Stimulated activated CD4-positive, alpha-beta T cell treated with anti-CD3 and anti-CD28 coated beads, Interleukin-4, amount 100 ng/mL, for 48 hours (primary cell): ENCODE results near the gene RNF212.

Experiments used
- DNase-seq, 2 donors: peaks; one replicate each; pipeline ENCODE4 v3.0.0-alpha.2; 2020; ENCODE audit warnings: low read depth in 2 of 2

RNF212 gene

DNA sequence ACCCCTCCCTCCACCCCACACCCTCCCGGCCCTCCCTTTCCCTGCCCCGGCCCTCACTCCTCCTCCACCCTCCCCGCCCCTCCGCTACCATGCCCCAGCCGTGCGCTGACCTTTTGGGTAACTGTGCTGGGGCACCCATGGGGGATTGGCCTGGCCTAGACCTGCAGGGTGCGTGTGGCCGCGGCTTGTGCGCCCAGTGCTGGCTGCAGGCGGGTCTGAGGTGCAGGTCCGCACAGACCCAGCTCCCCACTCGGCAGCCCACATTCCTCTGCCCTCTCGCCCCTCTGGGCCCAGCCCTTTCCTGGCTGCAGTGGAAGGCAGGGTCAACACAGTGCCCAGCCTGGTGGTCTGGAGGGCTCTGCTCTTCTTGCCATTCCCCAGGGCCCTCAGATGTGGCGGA lies 77.3 kb downstream of the RNF212 start:
- DNase-seq: no peak

DNA sequence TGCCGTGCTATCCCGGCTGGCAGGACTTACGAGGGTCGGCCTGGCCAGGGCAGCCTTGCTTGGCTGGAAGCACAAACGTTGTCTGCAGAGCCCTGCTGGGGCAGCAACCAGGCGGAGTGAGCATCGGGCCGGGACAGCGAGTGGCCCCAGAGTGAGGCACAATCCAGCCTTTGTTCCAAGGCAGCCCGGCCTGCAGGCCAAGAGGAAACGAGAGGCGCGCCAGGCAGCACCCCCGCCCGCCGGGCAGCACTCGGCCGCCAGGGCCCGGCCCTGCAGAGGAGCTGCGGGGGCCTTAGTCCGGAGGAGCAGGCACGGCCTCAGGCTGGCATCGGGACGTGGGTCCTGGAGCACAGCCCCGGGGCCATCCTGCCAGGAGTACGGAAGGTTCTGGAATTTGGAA lies 77.9 kb downstream of the RNF212 start:
- DNase-seq: no peak

DNA sequence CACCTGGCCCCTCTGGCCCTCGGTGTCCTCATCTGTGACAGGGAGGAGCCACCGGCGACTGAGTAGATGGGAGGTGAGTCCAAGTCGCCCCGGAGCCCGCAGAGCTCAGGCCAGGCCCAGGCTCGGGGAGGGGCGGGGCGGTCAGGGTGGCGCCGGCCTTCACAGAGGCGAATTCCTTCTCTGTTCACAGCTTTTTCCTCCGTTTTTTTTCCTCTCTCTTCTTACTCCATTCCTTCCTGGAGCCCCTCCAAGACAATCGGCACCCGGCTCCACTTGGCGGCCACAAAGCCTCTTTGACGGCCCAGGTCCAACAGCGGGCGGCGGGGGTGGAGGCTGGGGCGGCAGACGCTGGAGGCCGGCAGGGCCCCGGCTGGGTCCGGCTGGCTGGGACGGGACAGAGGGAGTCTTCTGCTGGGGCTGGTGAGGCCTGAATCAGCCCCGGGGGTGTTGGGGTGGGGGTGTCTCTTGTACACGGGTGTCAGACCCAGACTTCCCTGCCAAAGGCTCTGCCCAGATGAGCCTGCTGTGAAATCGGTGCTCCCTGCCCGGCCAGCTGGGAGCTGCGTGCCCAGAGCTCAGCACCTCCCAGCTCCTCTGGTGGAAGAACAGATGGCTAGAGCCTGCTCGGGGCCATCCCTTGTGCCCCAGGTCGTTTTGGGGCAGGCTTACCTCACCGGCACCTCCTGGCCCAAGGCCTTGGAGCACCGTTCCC lies 79.4 kb downstream of the RNF212 start:
- no peak for DNase-seq

DNA sequence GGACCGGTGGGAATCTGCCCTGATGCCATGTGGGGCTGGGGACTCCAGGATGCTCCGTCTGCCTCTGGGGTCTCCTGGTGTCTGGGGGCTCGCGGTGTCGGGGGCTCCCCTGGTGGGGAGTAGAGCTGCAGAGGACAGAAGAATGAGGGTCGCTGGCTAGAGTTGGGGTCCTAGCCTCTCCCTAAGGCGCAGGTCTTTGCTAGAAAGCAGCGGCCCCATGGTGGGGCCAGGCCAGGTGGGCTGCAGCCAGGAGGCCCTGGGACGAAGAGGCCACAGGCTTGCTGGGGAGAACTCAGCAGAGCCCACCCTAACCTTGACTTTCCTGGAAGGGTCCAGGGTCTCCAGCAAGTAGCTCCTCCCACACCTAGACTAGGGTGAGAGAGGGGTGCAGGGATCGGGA lies 80.5 kb downstream of the RNF212 start:
- DNase-seq: no peak

DNA sequence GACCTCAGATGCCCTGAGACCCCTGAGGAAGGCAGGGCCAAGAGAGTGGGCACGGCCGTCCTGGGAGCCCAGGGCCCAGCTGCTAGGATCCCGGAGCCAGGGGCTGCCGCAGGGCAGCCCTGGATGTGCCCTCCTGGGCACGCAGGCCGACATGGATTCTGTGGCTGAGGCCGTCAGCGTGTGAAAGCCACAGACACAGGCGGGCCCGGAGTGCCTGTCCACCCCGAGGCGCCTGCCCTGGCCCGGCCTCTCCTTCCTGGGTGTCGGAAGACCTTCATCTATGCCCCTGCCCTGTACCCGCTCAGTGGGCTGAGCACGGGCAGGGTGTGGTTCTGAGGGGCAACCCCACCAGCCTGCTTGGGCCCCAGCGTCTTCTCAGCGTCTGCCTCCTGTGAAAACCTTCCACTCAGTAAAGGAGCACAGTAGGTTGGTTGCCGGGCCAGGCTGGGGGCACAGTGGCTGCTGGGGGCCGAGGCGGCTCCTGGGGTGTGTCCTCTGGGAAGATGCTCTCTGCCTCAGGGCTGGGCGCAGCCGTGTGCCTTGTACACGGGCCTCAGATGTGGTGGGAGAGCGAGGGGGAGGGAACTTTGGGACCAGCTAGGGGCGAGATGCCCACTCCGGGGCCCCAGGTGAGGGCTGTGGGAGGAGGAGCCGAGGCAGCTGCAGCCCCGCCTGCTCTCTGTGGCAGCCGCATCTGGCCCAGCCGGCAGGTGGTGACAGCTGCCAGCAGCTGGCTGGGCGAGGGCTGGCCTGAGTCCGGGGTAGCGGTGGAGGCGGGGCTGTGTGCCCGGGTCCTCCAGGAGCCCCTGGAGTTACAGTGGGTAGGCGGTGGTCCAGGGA lies 81.2 kb downstream of the RNF212 start:
- no peak for DNase-seq

DNA sequence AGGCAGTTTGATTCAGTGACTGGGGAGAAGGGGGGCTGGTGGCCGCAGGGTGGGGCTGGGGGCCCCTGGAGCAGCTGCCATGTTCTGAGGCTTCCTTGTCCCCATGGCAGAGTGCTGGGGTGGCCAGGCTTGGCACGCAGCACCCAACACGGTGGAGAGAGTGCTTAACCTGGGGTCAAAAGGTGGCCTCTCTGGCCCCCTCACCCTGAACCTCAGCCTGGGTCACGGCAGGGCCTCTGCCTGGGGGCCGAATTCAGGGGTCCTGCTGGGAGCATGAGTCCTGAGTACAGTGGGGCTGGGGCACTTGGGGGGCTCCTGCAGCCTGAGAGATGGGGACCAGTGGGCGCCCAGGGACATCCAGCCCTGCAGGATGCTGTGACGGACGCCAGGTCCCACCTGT lies 82.0 kb downstream of the RNF212 start:
- no peak for DNase-seq

DNA sequence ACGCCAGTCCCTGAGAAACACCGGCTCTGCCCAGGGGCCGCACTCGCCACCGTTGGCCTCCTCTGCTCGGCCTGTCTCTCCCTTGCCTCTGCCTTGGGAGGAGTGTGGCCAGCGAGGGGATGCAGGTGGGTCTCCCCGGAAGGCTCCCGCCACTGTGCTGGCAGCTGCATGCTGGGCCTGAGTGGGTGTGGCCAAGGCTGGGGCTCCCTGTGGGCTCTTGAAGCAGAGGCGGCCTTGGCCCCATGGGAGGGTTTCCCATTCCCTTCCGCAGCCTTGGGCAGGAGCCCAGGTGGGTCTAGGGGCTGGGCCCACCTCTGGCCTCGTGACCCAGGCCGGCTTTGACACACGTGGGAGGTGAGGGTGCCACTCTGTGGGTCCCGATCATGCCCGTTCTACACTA lies 82.8 kb downstream of the RNF212 start:
- no peak for DNase-seq

DNA sequence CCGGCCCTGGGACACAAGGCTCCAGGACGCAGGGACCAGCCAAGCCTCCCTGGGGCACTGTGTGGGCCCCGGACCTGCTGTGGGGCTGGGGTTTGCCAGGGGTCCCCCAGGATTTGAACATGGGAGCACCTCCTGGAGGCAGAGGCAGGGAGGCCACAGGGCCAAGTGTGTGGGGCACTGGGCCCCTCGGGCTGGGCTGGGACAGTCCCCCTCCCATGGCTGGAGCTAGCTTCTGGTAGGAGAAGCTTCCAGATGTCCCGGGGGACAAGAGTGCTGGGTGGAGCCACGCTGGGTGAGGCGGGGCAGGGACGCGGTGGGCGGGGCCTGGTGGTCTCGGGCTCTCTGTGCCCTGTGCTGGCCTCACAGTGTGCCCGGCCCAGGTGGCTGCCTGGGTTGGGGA lies 83.3 kb downstream of the RNF212 start:
- no peak for DNase-seq

DNA sequence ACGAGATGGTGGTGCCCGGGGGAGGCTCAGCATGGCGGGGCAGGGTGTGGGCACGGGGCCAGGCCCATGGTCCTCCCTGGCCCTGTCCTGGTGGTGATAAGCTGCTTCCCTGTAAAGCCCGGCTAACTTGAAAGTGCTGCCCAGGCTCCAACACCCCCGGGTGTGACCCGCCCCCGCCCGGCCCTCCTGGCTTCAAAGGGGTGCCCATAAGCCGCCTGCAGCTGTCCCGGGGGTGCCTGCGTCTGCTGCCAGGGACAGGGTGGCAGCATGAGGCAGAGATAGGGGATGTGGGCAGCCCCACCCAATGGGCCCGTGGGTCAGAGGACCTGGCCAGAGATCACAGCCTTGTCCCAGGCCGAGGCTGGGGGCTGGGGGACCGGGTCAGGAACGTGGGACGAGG lies 83.8 kb downstream of the RNF212 start:
- no peak for DNase-seq

DNA sequence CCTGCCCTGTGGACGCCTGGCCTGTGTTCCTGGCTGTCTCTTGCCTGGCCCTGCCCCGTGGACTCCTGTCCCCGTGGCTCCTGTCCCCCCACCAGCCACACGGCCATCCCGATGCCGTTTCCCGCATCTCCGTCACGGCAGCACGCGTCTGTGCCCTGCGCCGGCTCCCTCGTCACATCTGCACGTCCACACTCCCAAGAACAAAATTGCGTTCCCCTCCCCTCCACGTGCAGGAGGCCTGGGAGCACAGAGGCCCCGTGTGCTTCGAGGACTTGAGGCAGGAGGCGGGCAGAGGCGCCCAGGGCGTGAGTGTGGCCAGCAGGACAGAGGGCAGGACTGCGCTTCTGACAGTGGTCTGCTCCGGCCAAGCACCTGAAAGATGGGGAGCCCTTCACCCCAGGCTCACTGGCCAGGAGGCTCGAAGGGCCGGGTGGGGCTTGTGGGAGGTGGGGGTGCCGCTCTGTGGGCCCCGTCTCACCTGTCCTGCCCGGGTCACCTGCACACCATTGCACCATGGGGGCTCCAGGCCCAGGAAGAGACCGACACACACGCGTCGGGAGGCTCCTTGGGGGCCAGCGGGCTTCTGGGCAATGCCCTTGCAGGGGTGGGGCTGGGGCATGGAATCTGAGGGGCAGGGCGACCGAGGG lies 84.7 kb downstream of the RNF212 start:
- DNase-seq: no peak

DNA sequence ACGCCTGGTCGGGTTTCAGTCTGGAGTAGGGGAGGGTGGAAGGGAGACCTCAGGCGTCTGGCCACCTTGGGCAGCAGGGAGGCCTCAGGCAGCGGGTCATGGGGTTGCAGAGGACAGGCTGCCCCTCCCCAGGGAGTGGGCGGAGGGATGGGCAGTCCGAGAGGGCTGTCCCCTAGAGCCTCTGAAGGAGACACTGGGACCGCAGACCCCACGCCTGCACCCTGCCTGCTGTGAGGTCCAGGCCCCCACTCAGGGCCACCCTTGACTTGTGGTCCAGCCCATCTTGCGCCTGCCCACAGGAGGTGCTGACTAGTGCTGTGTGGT lies 85.5 kb downstream of the RNF212 start:
- DNase-seq: no peak

DNA sequence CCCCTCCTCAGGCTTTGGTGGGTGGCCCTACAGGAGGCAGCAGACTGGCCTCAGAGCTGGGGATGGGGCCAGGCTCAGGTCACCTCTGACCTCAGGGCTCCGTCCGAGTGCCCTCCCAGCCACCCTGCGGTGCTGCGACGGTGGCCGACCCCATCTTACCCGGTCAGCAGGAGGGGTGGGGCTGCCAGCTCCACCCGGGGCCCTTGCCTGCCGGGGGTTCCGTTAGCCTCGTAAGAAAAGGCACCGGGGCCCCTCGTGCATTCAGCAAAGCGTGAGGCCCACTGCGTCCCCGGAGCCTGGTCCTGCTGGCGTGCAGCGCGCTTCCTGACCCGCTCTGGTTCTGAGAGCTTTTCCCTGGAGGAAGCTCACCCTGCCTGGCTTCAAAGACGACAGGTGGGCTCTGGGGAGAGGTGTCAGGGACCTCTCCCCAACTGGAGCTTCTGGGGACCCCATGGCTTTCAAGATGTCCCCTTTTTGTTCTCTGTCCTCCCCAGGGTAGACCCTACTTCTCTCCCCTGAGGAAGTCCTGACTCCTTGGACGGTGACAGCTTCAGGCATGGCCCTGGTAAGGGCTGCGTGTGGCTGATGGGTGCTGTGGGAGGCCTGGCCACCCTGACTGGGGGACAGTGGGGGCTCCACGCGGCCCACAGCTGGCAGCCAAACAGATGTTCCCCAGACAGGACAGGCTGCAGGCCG lies 86.0 kb downstream of the RNF212 start:
- no peak for DNase-seq

DNA sequence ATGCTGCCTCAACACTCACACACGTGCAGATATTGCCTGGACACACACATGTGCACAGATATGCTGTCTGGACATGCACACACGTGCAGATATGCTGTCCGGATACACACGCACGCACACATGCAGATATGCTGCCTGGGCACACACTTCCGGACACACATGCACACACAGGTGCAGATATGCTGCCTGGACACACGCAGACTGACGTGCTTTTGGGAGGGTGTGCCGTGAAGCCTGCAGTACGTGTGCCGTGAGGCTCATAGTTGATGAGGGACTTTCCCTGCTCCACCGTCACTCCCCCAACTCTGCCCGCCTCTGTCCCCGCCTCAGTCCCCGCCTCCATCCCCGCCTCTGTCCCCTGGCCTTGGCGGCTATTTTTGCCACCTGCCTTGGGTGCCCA lies 87.2 kb downstream of the RNF212 start:
- DNase-seq: peak; percentile 47 to 52

DNA sequence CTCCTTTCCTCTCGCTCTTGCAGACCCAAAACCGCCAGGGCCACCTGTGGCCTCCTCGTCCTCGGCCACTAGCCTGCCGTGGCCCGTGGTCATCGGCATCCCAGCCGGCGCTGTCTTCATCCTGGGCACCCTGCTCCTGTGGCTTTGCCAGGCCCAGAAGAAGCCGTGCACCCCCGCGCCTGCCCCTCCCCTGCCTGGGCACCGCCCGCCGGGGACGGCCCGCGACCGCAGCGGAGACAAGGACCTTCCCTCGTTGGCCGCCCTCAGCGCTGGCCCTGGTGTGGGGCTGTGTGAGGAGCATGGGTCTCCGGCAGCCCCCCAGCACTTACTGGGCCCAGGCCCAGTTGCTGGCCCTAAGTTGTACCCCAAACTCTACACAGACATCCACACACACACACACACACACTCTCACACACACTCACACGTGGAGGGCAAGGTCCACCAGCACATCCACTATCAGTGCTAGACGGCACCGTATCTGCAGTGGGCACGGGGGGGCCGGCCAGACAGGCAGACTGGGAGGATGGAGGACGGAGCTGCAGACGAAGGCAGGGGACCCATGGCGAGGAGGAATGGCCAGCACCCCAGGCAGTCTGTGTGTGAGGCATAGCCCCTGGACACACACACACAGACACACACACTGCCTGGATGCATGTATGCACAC lies 88.3 kb downstream of the RNF212 start:
- DNase-seq: no peak

DNA sequence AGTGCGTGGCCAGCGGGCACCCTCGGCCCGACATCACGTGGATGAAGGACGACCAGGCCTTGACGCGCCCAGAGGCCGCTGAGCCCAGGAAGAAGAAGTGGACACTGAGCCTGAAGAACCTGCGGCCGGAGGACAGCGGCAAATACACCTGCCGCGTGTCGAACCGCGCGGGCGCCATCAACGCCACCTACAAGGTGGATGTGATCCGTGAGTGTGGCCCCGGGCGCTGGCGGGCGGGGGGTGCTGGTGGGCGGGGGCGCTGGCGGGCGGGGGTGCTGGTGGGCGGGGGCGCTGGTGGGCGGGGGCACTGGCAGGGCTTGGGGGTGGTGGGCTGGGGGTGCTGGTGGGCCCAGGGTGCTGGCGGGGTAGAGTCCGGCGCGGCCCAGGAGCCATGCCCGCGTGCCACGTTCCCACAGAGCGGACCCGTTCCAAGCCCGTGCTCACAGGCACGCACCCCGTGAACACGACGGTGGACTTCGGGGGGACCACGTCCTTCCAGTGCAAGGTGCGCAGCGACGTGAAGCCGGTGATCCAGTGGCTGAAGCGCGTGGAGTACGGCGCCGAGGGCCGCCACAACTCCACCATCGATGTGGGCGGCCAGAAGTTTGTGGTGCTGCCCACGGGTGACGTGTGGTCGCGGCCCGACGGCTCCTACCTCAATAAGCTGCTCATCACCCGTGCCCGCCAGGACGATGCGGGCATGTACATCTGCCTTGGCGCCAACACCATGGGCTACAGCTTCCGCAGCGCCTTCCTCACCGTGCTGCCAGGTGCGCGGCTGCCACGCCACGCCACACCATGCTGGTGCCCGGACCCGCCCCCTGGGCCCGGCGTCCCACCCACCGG lies 89.2 kb downstream of the RNF212 start:
- DNase-seq: no peak

DNA sequence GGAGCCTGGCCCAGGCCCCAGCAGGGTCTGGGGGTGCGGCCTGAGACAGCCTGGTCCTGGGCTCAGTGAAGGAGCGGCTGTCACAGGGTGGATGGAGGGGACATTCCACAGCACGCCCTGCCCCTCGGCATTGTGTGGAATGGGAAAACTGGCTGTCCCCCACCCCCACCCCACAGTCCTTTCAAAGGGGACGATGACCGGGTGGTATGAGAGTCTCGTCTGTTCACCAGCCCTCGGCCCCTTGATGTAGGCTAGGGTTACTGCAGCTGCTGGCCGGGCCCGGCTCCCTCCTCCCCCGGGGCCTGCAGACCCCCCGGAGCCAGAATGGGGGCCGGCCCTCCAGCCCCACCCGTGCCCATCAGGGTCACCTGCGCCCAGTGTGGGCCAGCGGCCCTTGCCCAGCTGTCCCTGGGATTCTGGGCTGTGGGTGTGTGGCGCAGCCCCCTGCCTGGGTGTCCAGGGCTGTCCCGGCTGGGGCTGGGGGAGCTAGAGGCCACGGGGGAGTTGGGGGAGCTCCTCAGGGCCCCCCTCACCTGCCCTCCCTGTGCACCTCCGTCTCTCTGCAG lies 90.2 kb downstream of the RNF212 start:
- no peak for DNase-seq

DNA sequence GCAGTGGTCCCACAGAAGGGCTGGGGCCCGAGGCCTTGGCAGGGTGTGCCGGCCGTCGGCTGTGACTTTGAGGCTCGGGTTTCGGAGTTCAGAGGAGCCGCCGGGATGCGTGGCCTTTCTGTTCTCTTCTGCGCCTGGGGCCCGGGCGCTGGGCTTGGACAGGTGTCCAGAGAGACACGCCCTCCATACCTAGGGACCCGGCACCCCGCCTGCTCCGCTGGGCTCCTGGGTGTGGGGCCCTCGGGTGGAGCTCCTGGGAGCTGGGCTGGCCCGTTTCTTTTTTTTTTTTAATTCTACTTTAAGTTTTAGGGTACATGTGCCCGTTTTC lies 90.7 kb downstream of the RNF212 start:
- no peak for DNase-seq

DNA sequence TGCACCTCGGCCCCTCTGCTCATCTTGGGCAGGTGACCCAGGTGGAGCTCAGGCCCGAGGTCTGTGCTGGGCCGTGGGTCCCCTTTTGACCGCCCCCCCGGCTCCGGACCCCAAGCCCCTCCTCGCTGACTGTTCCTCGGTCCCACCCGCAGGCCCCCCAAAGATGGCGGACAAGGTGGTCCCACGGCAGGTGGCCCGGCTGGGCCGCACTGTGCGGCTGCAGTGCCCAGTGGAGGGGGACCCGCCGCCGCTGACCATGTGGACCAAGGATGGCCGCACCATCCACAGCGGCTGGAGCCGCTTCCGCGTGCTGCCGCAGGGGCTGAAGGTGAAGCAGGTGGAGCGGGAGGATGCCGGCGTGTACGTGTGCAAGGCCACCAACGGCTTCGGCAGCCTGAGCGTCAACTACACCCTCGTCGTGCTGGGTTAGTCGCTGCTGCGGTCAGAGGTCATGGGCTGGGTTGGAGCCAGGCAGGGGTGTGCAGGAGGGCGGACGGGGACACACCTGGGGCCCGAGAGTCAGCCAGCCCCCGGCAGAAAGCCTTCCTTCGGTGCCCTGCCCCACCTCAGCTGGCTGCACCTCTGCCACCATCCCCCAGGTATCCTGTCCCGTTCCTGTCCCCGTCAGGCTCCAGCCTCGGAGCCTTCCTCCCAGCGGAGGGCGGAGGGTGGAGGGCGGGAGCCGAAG lies 91.2 kb downstream of the RNF212 start:
- no peak for DNase-seq
